ENCODE data around the gene DLEC1.

DLEC1 gene

GRCh38 chr3:38108649-38109579 is 69.9 kb downstream of the DLEC1 start:
- DNase-seq (ENCODE audit: low read depth in 3 of 3): no peak

- no peak for DNase-seq (ENCODE audit: low read depth in 3 of 3)
Observed at GRCh38 chr3:38109580-38110313, 70.7 kb downstream of the DLEC1 start.

GRCh38 chr3:38110314-38111050 is 71.5 kb downstream of the DLEC1 start:
- DNase-seq (ENCODE audit: low read depth in 3 of 3): no peak

- no peak for DNase-seq (ENCODE audit: low read depth in 3 of 3)
Observed at GRCh38 chr3:38111201-38111600, 72.2 kb downstream of the DLEC1 start.

GRCh38 chr3:38111696-38112377 is 72.8 kb downstream of the DLEC1 start:
- no peak for DNase-seq (ENCODE audit: low read depth in 3 of 3)

GRCh38 chr3:38112378-38112761 is 73.4 kb downstream of the DLEC1 start:
- no peak for DNase-seq (ENCODE audit: low read depth in 3 of 3)

GRCh38 chr3:38114052-38114874 is 75.3 kb downstream of the DLEC1 start:
- DNase-seq (ENCODE audit: low read depth in 3 of 3): no peak

- no peak for DNase-seq (ENCODE audit: low read depth in 3 of 3)
Observed at GRCh38 chr3:38114875-38115644, 76.1 kb downstream of the DLEC1 start.

GRCh38 chr3:38115645-38116427 is 76.8 kb downstream of the DLEC1 start:
- DNase-seq (ENCODE audit: low read depth in 3 of 3): no peak

- no peak for DNase-seq (ENCODE audit: low read depth in 3 of 3)
Observed at GRCh38 chr3:38116471-38117162, 77.6 kb downstream of the DLEC1 start.

- no peak for DNase-seq (ENCODE audit: low read depth in 3 of 3)
Observed at GRCh38 chr3:38117163-38117716, 78.2 kb downstream of the DLEC1 start.

- peak; percentile 51 to 73 (median 55) for DNase-seq (ENCODE audit: low read depth in 3 of 3)
Observed at GRCh38 chr3:38117748-38118420, 78.9 kb downstream of the DLEC1 start.

GRCh38 chr3:38118421-38119247 is 79.6 kb downstream of the DLEC1 start:
- DNase-seq (ENCODE audit: low read depth in 3 of 3): no peak

GRCh38 chr3:38119248-38119544 is 80.2 kb downstream of the DLEC1 start:
- no peak for DNase-seq (ENCODE audit: low read depth in 3 of 3)

GRCh38 chr3:38119821-38120692 is 81.0 kb downstream of the DLEC1 start:
- no peak for DNase-seq (ENCODE audit: low read depth in 3 of 3)
